Activated CD8-positive, alpha-beta T cell treated with anti-CD3 and anti-CD28 coated beads for 36 hours (primary cell): ENCODE results near the gene RFLNA. TPM values are rescaled to one million over a fixed set of nuclear protein-coding genes. Genes with fewer than 3 reads are reported as not detected.

ENCODE experiments used
- ATAC-seq: fragments of 200-7000 bp; cut with Tn5 transposase; one replicate; pipeline ENCODE4 v1.10.0; 2021; ENCODE audit warnings: mild to moderate bottlenecking, moderate library complexity
- CTCF ChIA-PET: fragments of 350-600 bp; sonication (Branson Sonifier 250); formaldehyde crosslinking; loops from one replicate; lab custom pipeline; 2021; ENCODE audit warnings: antibody characterized with exemption; lab: Charles Lee
- POLR2A ChIA-PET: fragments of 350-600 bp; sonication (Branson Sonifier 250); formaldehyde crosslinking; loops from one replicate; lab custom pipeline; 2021; ENCODE audit warnings: antibody characterized with exemption; lab: Charles Lee
- DNase-seq: peaks from one replicate; pipeline ENCODE4 v3.0.0-alpha.2; 2020
- H3K27ac Mint-ChIP-seq: one replicate; pipeline ENCODE4 v1.8.0; 2021; ENCODE audit warnings: mild to moderate bottlenecking, mixed read lengths
- H3K27me3 Mint-ChIP-seq: one replicate; pipeline ENCODE4 v1.8.0; 2021; ENCODE audit warnings: mixed read lengths
- H3K36me3 Mint-ChIP-seq: one replicate; pipeline ENCODE4 v1.8.0; 2021; ENCODE audit warnings: low read depth, mixed read lengths
- H3K4me1 Mint-ChIP-seq: one replicate; pipeline ENCODE4 v1.8.0; 2021; ENCODE audit warnings: low read depth, mixed read lengths
- H3K4me3 Mint-ChIP-seq: one replicate; pipeline ENCODE4 v1.8.0; 2021; ENCODE audit warnings: mild to moderate bottlenecking, moderate library complexity, mixed read lengths
- H3K9me3 Mint-ChIP-seq: one replicate; pipeline ENCODE4 v1.8.0; 2021; ENCODE audit warnings: mixed read lengths
- CTCF ChIP-seq: fragments of 200-600 bp; IDR thresholded peaks from one replicate; pipeline ENCODE4 v1.8.0; 2022; ENCODE audit warnings: antibody characterized with exemption, mild to moderate bottlenecking
- intact Hi-C: fragments of 100-400 bp; cut with micrococcal nuclease; formaldehyde crosslinking; loops from one replicate; pipeline ENCODE4 v1.10.0; 2022
- total RNA-seq, 2 experiments: library from RNA; stranded (reverse); gene quantifications; one replicate each; pipeline ENCODE4 v1.2.3, GENCODE V29; 2021

The RFLNA gene
- total RNA-seq, 2 experiments from 2014 or later: not detected

- Mint-ChIP-seq H3K4me1 (no peaks in the 10 kb centered on the region), H3K9me3 (no peaks in the 10 kb centered on the region), H3K27me3 (peaks cover 6% of the 10 kb centered on the region), H3K27ac (no peak overlapping the region), H3K36me3 (no peaks in the 10 kb centered on the region), H3K4me3 (no peak overlapping the region)
- DNase-seq: no peak
- ATAC-seq: no peak
- no peak for TF ChIP-seq CTCF
- intact Hi-C loops: no loop called here
- ChIA-PET CTCF (no interaction called here), POLR2A (no interaction called here)
Observed at GRCh38 chr12:124267205-124267778, 27.6 kb upstream of the RFLNA start.

DNA sequence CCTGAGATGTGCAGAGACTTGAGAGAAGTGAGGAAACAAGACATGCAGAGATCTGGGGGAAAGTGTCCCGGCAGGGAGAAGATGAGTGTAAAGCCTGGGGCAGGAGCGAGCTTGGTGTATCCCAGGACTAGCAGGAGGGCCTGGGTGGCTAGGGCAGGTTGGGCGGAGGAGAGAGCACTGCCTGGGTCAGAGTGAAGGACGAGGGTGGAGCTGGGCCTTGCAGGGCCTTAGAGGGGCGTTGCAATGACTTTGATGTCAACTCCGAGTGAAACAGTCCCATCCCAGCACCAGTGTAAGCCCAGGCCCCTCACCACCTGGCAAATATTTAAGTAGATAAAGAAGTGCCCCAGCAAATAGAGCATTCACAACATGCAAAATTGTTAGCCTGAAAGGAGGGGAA is 24.2 kb upstream of the RFLNA start:
- ChIA-PET CTCF (no interaction called here), POLR2A (no interaction called here)
- intact Hi-C loops: no loop called here
- Mint-ChIP-seq H3K27ac (no peak overlapping the region), H3K9me3 (no peaks in the 10 kb centered on the region), H3K36me3 (no peaks in the 10 kb centered on the region), H3K27me3 (no peaks in the 10 kb centered on the region), H3K4me3 (no peak overlapping the region), H3K4me1 (peaks cover 2% of the 10 kb centered on the region)
- no peak for ATAC-seq
- TF ChIP-seq CTCF: no peak
- no peak for DNase-seq

- peak; percentile 43 for TF ChIP-seq CTCF
- CTCF ChIA-PET: interaction anchor here (0.6 to 1.1 kb wide), 2 partner anchors 8 to 17 kb away, joined by 3 read pairs; no protein-coding TSS in a partner anchor
- no peaks in the 10 kb centered on the region for H3K9me3 Mint-ChIP-seq
- H3K36me3 Mint-ChIP-seq: no peaks in the 10 kb centered on the region
- H3K4me1 Mint-ChIP-seq: peaks cover 2% of the 10 kb centered on the region
- POLR2A ChIA-PET: no interaction called here
- peaks cover 2% of the 10 kb centered on the region for H3K27me3 Mint-ChIP-seq
- H3K4me3 Mint-ChIP-seq: no peak overlapping the region
- ATAC-seq (peak; percentile 97), DNase-seq (peak; percentile 76)
- intact Hi-C loops: no loop called here
- H3K27ac Mint-ChIP-seq: peak overlapping the region; percentile 23
Observed at GRCh38 chr12:124273630-124274029, 21.3 kb upstream of the RFLNA start.

DNA sequence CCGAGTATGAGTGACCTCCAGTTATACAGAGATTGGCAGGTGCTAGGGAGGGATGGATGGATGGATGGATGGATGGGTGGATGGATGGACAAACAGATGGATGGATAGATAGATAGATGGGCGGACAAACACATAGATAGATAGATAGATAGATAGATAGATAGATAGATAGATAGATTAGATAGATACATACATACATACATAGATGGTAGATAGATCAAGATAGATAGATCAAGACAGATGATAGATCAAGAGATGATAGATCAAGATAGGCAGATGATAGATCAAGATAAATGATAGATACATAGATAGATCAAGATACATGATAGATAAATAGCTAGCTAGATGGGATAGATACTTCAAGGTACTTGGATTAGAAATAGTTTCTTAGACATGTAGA is 18.6 kb upstream of the RFLNA start:
- DNase-seq (no peak), ATAC-seq (no peak)
- intact Hi-C loops: no loop called here
- H3K9me3 Mint-ChIP-seq: no peaks in the 10 kb centered on the region
- CTCF ChIA-PET: interaction anchor here (0.8 kb wide), 1 partner anchor 280 kb away, joined by 3 read pairs; no protein-coding TSS in a partner anchor
- H3K27me3 Mint-ChIP-seq: peaks cover 6% of the 10 kb centered on the region
- no peaks in the 10 kb centered on the region for H3K36me3 Mint-ChIP-seq
- peaks cover 2% of the 10 kb centered on the region for H3K4me1 Mint-ChIP-seq
- no peak overlapping the region for H3K4me3 Mint-ChIP-seq
- no peak for TF ChIP-seq CTCF
- POLR2A ChIA-PET: no interaction called here
- H3K27ac Mint-ChIP-seq: no peak overlapping the region

GRCh38 chr12:124277394-124278241 is 17.3 kb upstream of the RFLNA start:
- Mint-ChIP-seq H3K27ac (no peak overlapping the region), H3K27me3 (peaks cover 6% of the 10 kb centered on the region), H3K9me3 (no peaks in the 10 kb centered on the region), H3K4me3 (no peak overlapping the region), H3K4me1 (peaks cover 2% of the 10 kb centered on the region), H3K36me3 (no peaks in the 10 kb centered on the region)
- TF ChIP-seq CTCF: no peak
- CTCF ChIA-PET: interaction anchor here (0.8 kb wide), 1 partner anchor 281 kb away, joined by 3 read pairs; no protein-coding TSS in a partner anchor
- DNase-seq: peak; percentile 24
- intact Hi-C loops: no loop called here
- peak; percentile 46 for ATAC-seq
- POLR2A ChIA-PET: no interaction called here
